Measurements from ENCODE around the gene RANBP9. TPM values are rescaled to one million over a fixed set of nuclear protein-coding genes. Genes with fewer than 3 reads are reported as not detected.

Gene RANBP9
- total and polyA plus RNA-seq, 2 experiments from 2014 or later = 32.3 to 42.4 TPM

GRCh38 chr6:13700232-13700631 is 11.4 kb downstream of the RANBP9 start:
- Histone ChIP-seq H3K36me3 (peaks cover 3% of the 10 kb centered on the region), H3K27me3 (no peaks in the 10 kb centered on the region), H3K9me3 (ENCODE audit: low read depth) (no peaks in the 10 kb centered on the region), H3K27ac (peak overlapping the region; percentile 41), H3K4me3 (no peak overlapping the region), H3K4me1 (ENCODE audit: low read depth) (peaks cover 4% of the 10 kb centered on the region)
- no peak for DNase-seq (ENCODE audit: low read depth in 1 of 2, low spot score in 1 of 2)
- TF ChIP-seq, protein P1, sequence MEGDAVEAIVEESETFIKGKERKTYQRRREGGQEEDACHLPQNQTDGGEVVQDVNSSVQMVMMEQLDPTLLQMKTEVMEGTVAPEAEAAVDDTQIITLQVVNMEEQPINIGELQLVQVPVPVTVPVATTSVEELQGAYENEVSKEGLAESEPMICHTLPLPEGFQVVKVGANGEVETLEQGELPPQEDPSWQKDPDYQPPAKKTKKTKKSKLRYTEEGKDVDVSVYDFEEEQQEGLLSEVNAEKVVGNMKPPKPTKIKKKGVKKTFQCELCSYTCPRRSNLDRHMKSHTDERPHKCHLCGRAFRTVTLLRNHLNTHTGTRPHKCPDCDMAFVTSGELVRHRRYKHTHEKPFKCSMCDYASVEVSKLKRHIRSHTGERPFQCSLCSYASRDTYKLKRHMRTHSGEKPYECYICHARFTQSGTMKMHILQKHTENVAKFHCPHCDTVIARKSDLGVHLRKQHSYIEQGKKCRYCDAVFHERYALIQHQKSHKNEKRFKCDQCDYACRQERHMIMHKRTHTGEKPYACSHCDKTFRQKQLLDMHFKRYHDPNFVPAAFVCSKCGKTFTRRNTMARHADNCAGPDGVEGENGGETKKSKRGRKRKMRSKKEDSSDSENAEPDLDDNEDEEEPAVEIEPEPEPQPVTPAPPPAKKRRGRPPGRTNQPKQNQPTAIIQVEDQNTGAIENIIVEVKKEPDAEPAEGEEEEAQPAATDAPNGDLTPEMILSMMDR (IDR thresholded peaks at IDR 0.05; ENCODE audit: low read depth, low read length) = no peak

DNA sequence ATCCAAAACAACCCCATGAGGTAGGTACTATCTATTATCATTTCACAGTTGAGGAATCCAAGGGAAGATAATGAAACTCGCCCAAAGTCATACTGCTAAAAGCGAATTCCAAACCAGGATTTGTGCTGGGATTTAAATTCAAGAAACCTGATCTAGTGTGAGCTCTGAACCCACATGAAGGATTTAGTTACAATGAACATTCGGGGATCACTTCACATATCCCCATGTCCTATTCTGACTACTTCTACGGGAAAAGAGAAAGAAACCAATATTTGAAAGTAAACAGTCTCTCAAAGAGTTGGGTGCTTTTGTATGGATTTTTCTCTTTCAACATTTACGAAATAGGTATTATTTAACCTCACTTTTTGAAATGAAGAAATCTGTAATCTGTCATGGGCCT is 12.9 kb downstream of the RANBP9 start:
- Histone ChIP-seq H3K4me3 (no peak overlapping the region), H3K27ac (no peak overlapping the region), H3K4me1 (ENCODE audit: low read depth) (peaks cover 3% of the 10 kb centered on the region), H3K9me3 (ENCODE audit: low read depth) (no peaks in the 10 kb centered on the region), H3K27me3 (no peaks in the 10 kb centered on the region), H3K36me3 (peaks cover 3% of the 10 kb centered on the region)
- DNase-seq (ENCODE audit: low read depth in 1 of 2, low spot score in 1 of 2) = no peak
- TF ChIP-seq, protein P1 (IDR thresholded peaks at IDR 0.05; ENCODE audit: low read depth, low read length) = no peak

DNA sequence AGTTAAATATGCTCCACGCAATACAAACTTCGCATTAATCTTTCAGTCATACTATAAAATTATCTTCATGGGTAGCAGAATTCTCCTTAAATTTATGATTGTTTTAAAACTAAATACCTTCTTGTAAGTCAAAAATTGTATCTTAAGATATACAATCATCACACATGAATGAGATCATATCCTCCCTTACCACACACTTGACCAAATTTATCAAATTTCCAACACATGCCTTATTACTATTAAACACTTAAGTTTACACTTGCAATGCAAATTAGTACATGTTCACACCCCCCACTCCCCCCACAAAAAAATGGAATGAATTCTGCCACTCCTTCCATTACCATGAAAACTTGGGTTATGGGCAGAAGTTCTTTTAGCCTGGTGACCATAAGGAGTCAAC is 13.8 kb downstream of the RANBP9 start:
- H3K9me3 ChIP-seq (ENCODE audit: low read depth) = no peaks in the 10 kb centered on the region
- H3K36me3 ChIP-seq = peaks cover 3% of the 10 kb centered on the region
- TF ChIP-seq, protein P1 (IDR thresholded peaks at IDR 0.05; ENCODE audit: low read depth, low read length) = no peak
- no peaks in the 10 kb centered on the region for H3K27me3 ChIP-seq
- peaks cover 6% of the 10 kb centered on the region for H3K4me1 ChIP-seq (ENCODE audit: low read depth)
- DNase-seq (ENCODE audit: low read depth in 1 of 2, low spot score in 1 of 2) = no peak
- no peak overlapping the region for H3K27ac ChIP-seq
- H3K4me3 ChIP-seq = no peak overlapping the region

- no peaks in the 10 kb centered on the region for H3K9me3 ChIP-seq (ENCODE audit: low read depth)
- no peak overlapping the region for H3K27ac ChIP-seq
- H3K4me3 ChIP-seq = no peak overlapping the region
- TF ChIP-seq, protein P1 (IDR thresholded peaks at IDR 0.05; ENCODE audit: low read depth, low read length) = no peak
- no peak for DNase-seq (ENCODE audit: low read depth in 1 of 2, low spot score in 1 of 2)
- peaks cover 3% of the 10 kb centered on the region for H3K36me3 ChIP-seq
- H3K4me1 ChIP-seq (ENCODE audit: low read depth) = peaks cover 6% of the 10 kb centered on the region
- H3K27me3 ChIP-seq = no peaks in the 10 kb centered on the region
Observed at GRCh38 chr6:13696226-13696625, 15.4 kb downstream of the RANBP9 start.

- Histone ChIP-seq H3K9me3 (ENCODE audit: low read depth) (no peaks in the 10 kb centered on the region), H3K4me3 (no peak overlapping the region), H3K36me3 (peaks cover 3% of the 10 kb centered on the region), H3K27me3 (no peaks in the 10 kb centered on the region), H3K4me1 (ENCODE audit: low read depth) (peaks cover 6% of the 10 kb centered on the region), H3K27ac (no peak overlapping the region)
- TF ChIP-seq, protein P1 (IDR thresholded peaks at IDR 0.05; ENCODE audit: low read depth, low read length) = no peak
- no peak for DNase-seq (ENCODE audit: low read depth in 1 of 2, low spot score in 1 of 2)
Observed at GRCh38 chr6:13695252-13695651, 16.4 kb downstream of the RANBP9 start.

- Histone ChIP-seq H3K36me3 (peaks cover 3% of the 10 kb centered on the region), H3K4me3 (no peak overlapping the region), H3K9me3 (ENCODE audit: low read depth) (no peaks in the 10 kb centered on the region), H3K27me3 (no peaks in the 10 kb centered on the region), H3K4me1 (ENCODE audit: low read depth) (peaks cover 6% of the 10 kb centered on the region), H3K27ac (no peak overlapping the region)
- DNase-seq (ENCODE audit: low read depth in 1 of 2, low spot score in 1 of 2) = no peak
- TF ChIP-seq, protein P1 (IDR thresholded peaks at IDR 0.05; ENCODE audit: low read depth, low read length) = no peak
Observed at GRCh38 chr6:13694562-13694961, 17.1 kb downstream of the RANBP9 start.
